Esophagus squamous epithelium (tissue), 5 donors: ENCODE measurements around the gene POSTN. TPM values are rescaled to one million over a fixed set of nuclear protein-coding genes. Genes with fewer than 3 reads are reported as not detected.
"Not testable (repeated sequence)": the region's sequence is repeated elsewhere in the genome, so short reads cannot be mapped to it uniquely, and the experiment has no call there.

ENCODE experiments used
- DNase-seq: peaks from one replicate; lab custom pipeline; 2025; lab: John Stamatoyannopoulos, UW
- H3K27ac ChIP-seq, 4 donors: fragments of 200-600 bp; sonication (generic); one replicate each; pipeline ENCODE4 v1.5.1; 2016 to 2019; ENCODE audit warnings: mild to moderate bottlenecking in 1 of 4
- H3K27me3 ChIP-seq, 4 donors: fragments of 200-600 bp; sonication (generic); 1 replicate in 3 of 4; 2 replicates in 1 of 4; pipeline versions ENCODE4 v1.5.1 to v1.6.0; 2017 to 2021; ENCODE audit warnings: antibody characterized with exemption in 1 of 4
- H3K36me3 ChIP-seq, 3 donors: fragments of 200-600 bp; sonication (generic); one replicate each; pipeline ENCODE4 v1.5.1; 2016 to 2019
- H3K4me1 ChIP-seq, 3 donors: fragments of 200-600 bp; sonication (generic); one replicate each; pipeline ENCODE4 v1.5.1; 2017 to 2019
- H3K4me3 ChIP-seq, 4 donors: fragments of 200-600 bp; sonication (generic); 1 replicate in 3 of 4; 2 replicates in 1 of 4; pipeline ENCODE4 v1.5.1; 2016 to 2019; ENCODE audit warnings: mild to moderate bottlenecking in 2 of 4, moderate library complexity in 1 of 4
- H3K9me3 ChIP-seq, 3 donors: fragments of 200-600 bp; sonication (generic); one replicate each; pipeline ENCODE4 v1.5.1; 2016 to 2019
- POLR2A ChIP-seq, 4 donors: fragments of 450-650 bp; IDR thresholded peaks; one replicate each; pipeline ENCODE4 v1.6.1; 2017; ENCODE audit warnings: antibody characterized with exemption in 4 of 4, mild to moderate bottlenecking in 4 of 4, moderate library complexity in 3 of 4
- WGBS, 2 donors: methylation state at CpG; one replicate each; pipeline ENCODE4 v1.1.5; 2018; 5-methylcytosine and 5-hydroxymethylcytosine counted together
- intact Hi-C: fragments of 100-400 bp; cut with DNase I; formaldehyde crosslinking; loops from one replicate; pipeline ENCODE4 v1.15.0; 2022
- total RNA-seq, 4 donors: library from RNA; depleted of rRNA; stranded (reverse); fragments of >200 nt; gene quantifications; one replicate each; pipeline ENCODE4 v1.1.0, GENCODE V29; 2016
- TF ChIP-seq, protein P1 (sequence below), 6 experiments: fragments of 450-650 bp in 4 of 6; fragments of 200-600 bp in 2 of 6; sonication (generic) in 2 of 6; IDR thresholded peaks; one replicate each; pipeline ENCODE4 v1.5.1; 2016 to 2019; ENCODE audit warnings: antibody characterized with exemption in 6 of 6, mild to moderate bottlenecking in 4 of 6, moderate library complexity in 4 of 6
- donor health status: DM: yes; HTN: yes; CAD: no.

Gene POSTN
- total RNA-seq, 4 donors from 2014 or later, result 2.1 to 33.2 (median 11.0) TPM

DNA sequence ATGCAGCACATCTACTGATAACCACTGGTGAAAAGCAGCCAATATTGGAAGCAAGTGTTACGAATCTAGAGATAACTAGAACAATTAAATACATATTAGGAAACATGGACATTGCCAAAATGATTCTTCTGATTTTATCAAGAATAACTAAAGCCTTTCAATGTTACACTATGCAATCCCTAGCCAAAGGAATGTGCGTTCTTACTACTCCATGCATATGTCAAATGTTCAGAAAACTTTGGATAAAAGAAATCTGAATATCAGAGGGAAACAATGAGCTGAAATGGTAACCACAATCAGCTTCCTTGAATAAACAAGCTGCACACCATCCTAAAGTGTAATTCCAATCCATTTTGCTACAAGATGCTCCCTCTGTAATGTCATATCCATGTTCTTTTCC is 951 bp upstream of the POSTN start:
- H3K4me1 ChIP-seq, result peaks cover 0 to 5% (median 0%) of the 10 kb centered on the region in 3 donors
- H3K27me3 ChIP-seq, result no peaks in the 10 kb centered on the region
- no peaks in the 10 kb centered on the region for H3K36me3 ChIP-seq
- H3K27ac ChIP-seq, result no peak overlapping the region
- no peak for TF ChIP-seq POLR2A (IDR thresholded peaks at IDR 0.05)
- TF ChIP-seq, protein P1, sequence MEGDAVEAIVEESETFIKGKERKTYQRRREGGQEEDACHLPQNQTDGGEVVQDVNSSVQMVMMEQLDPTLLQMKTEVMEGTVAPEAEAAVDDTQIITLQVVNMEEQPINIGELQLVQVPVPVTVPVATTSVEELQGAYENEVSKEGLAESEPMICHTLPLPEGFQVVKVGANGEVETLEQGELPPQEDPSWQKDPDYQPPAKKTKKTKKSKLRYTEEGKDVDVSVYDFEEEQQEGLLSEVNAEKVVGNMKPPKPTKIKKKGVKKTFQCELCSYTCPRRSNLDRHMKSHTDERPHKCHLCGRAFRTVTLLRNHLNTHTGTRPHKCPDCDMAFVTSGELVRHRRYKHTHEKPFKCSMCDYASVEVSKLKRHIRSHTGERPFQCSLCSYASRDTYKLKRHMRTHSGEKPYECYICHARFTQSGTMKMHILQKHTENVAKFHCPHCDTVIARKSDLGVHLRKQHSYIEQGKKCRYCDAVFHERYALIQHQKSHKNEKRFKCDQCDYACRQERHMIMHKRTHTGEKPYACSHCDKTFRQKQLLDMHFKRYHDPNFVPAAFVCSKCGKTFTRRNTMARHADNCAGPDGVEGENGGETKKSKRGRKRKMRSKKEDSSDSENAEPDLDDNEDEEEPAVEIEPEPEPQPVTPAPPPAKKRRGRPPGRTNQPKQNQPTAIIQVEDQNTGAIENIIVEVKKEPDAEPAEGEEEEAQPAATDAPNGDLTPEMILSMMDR (IDR thresholded peaks at IDR 0.05), result no peak
- intact Hi-C loops, result no loop called here
- WGBS, 2 donors, result 49 to 53% methylated on average over 2 of the region's 2 CpGs
- H3K4me3 ChIP-seq, result no peak overlapping the region
- no peak for DNase-seq
- no peaks in the 10 kb centered on the region for H3K9me3 ChIP-seq

DNA sequence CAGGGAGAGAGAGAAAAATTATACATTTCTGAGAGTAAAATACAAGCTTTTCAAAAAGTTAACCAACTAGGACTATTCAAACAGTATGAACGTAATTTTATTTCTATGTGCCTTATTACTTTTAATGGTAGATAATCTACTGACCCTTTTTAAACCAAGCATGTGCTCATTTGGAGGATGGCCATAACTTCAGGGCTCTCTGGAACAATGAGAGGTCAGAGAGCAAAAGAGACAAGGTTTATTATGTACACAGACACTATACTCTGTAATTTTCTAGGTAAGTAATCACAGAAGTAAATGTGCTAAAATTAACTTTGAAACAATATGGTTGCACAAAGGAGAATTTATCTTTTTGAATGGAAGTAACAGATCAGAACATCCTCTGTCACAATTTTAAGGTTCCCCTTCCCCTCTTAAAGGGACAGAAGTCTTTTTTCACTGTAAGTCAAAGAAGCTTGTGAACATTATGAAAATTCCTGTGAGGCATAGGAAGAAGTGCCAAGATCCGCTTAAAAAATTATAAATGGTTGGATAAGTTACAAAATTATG is 1.0 kb downstream of the POSTN start:
- intact Hi-C loops, result no loop called here
- Histone ChIP-seq H3K4me1 (peaks cover 0 to 3% (median 0%) of the 10 kb centered on the region in 3 donors), H3K36me3 (no peaks in the 10 kb centered on the region), H3K27me3 (no peaks in the 10 kb centered on the region), H3K9me3 (no peaks in the 10 kb centered on the region), H3K4me3 (peak overlapping the region in 2 of 4 donors; percentile 17 to 36), H3K27ac (no peak overlapping the region)
- DNase-seq, result no peak
- 46 to 61% methylated on average over 2 of the region's 2 CpGs for whole genome bisulfite sequencing, 2 donors
- TF ChIP-seq, protein P1 (IDR thresholded peaks at IDR 0.05), result no peak
- TF ChIP-seq POLR2A (IDR thresholded peaks at IDR 0.05), result no peak

DNA sequence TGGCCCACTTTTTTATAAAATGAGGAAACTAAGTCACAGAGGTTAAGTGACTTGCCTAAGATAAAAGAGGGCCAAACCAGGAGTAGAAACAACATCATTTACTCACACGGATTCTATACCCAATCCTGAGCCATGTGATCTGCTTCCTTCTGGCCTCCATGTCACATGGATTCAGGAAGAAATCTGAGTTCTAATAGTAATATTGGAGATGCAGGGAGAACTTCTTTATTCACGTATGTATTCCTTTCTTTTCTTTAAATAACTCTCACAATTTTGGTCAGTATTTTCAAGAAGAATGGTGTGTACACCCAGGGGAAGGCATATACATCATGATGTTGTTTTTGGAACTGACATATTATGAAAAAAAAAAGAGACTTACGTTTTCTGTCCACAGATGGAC is 1.8 kb downstream of the POSTN start:
- no peaks in the 10 kb centered on the region for H3K27me3 ChIP-seq
- no peaks in the 10 kb centered on the region for H3K4me1 ChIP-seq
- 50 to 62% methylated on average over 3 of the region's 3 CpGs for WGBS, 2 donors
- no peak overlapping the region for H3K27ac ChIP-seq
- no peaks in the 10 kb centered on the region for H3K9me3 ChIP-seq
- intact Hi-C loops, result no loop called here
- no peak for DNase-seq
- peak overlapping the region in 2 of 4 donors; percentile 17 to 36 for H3K4me3 ChIP-seq
- TF ChIP-seq POLR2A (IDR thresholded peaks at IDR 0.05), result no peak
- TF ChIP-seq, protein P1 (IDR thresholded peaks at IDR 0.05), result no peak
- no peaks in the 10 kb centered on the region for H3K36me3 ChIP-seq

DNA sequence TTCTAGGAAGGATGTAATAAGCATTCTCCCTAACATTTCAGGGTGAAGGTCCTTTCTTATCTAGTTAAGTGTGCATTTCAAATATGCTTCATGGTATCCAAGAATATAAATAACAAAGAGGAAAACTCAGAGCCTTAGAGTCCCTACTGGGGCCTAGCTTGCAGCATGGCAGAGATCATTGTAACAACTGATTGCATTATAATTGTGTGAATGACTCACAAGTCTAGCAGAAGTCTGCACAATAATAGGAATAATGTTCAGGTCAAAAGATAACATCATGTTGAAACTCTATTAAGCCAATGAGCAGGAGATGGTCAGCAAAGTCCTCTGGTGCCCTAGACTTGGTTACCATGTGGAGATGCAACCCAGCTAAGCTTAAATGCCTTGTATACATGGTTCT is 3.4 kb downstream of the POSTN start:
- Histone ChIP-seq H3K36me3 (no peaks in the 10 kb centered on the region), H3K27me3 (no peaks in the 10 kb centered on the region), H3K27ac (no peak overlapping the region), H3K4me1 (no peaks in the 10 kb centered on the region), H3K9me3 (no peaks in the 10 kb centered on the region), H3K4me3 (no peak overlapping the region)
- TF ChIP-seq POLR2A (IDR thresholded peaks at IDR 0.05), result no peak
- TF ChIP-seq, protein P1 (IDR thresholded peaks at IDR 0.05), result no peak
- intact Hi-C loops, result no loop called here
- DNase-seq, result no peak

DNA sequence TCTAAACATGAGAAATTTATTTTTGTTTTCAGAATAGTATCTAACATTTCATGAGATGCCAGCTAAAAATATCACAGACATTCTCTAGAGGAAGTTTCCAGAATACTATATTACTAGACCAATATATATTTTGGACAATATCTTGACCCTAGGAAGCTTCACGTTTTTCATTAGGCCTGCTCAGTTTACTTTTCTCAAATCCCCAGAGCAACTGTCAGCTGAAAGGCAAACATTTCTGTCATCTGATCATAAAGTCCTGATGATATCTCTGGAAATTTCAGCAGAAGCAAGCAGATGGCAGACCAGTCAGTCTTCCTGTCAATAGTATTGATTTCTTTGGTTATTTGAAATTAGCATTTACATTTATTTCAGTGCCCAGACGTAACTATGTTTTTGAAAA is 4.0 kb downstream of the POSTN start:
- Histone ChIP-seq H3K27ac (no peak overlapping the region), H3K27me3 (no peaks in the 10 kb centered on the region), H3K36me3 (no peaks in the 10 kb centered on the region), H3K4me3 (no peak overlapping the region), H3K9me3 (no peaks in the 10 kb centered on the region), H3K4me1 (no peaks in the 10 kb centered on the region)
- 46 to 47% methylated on average over 2 of the region's 2 CpGs for WGBS, 2 donors
- TF ChIP-seq, protein P1 (IDR thresholded peaks at IDR 0.05), result no peak
- TF ChIP-seq POLR2A (IDR thresholded peaks at IDR 0.05), result no peak
- no peak for DNase-seq
- intact Hi-C loops, result no loop called here

DNA sequence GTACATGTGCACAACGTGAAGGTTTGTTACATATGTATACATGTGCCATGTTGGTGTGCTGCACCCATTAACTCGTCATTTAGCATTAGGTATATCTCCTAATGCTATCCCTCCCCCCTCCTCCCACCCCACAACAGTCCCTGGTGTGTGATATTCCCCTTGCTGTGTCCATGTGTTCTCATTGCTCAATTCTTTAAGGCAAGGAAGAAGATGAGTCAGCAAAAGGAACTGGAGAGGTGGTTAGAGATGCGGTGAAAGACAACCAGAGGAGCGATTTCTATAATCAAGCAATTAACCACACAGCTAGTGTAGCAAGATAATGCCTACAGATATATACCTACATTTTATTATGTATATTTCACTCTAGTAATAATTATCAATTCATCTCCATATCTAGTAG is 9.2 kb downstream of the POSTN start:
- intact Hi-C loops, H3K4me1 ChIP-seq, DNase-seq, H3K9me3 ChIP-seq, H3K4me3 ChIP-seq, H3K27ac ChIP-seq, H3K27me3 ChIP-seq, H3K36me3 ChIP-seq: not testable (repeated sequence)
- WGBS, 2 donors, result 77 to 87% methylated on average over 4 of the region's 4 CpGs
